HL-60/S4 treated with phorbol 12-myristate 13-acetate at 8.2 ng/mL for 4 days and 3 days (cell line): ENCODE results near the gene SLC9A5.

Source experiments
- in situ Hi-C: fragments of 300-500 bp; cut with MboI; formaldehyde crosslinking; loops from 2 replicates; pipeline ENCODE4 v1.15.0; 2022; ENCODE audit warnings: low sequenced_read_pairs

Gene SLC9A5

DNA sequence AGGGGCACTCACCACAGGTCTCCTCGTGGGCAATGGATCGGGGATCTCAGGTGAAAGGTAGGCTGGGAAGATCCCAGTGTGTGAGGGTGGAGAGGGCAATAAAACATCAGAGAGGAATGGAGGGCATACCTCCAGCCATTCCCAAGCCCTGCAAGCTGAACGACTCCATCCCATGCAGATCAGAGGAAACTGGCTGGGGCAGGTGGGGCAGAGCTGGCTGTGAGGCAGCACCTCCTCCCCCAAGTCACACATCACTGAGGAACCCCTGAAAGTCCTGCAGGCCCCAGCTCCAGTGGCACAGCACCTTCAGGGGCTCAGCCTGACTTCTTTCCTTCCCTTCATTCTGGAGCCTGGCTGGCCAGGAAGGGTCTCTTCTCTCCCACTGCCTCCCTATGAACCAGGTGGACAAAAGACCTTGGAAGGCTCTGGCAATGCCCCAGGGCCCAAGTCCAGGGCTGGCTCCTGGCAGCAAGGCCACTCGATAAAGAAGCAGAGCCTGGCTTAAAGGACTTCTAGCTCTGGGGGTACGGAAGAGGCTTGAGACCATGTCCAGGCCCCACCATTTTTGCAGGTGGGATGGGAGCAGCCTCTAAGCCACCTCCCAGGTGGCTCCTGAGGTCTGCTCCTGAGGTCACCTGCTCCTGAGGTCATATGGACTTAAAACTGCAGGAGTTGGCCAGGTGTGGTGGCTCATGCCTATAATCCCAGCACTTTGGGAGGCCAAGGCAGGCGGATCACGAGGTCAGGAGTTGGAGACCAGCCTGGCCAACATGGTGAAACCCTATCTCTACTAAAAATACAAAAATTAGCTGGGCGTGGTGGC, 35.4 kb upstream of the SLC9A5 start:
- in situ Hi-C loops, result no loop called here

DNA sequence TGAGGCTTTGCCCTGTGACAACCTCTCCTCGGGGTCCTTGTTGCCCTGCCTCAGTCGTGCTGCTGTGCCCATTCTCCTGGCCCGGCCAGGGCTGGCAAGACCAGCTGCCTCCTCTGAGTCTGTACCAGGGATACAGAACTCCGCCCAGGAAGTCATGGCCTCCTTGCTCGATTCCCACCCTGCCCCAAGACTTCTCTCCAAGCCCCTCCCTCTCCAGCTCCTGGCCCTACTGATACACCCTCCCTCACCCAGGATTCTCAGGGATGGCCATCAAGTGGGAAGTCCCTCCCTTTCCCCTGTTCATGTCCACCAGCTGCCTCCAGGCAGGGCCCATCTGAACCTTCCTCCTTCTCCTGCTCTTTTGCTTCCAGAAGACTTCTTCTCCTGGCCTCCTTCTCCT, 33.1 kb upstream of the SLC9A5 start:
- in situ Hi-C loops, result no loop called here

DNA sequence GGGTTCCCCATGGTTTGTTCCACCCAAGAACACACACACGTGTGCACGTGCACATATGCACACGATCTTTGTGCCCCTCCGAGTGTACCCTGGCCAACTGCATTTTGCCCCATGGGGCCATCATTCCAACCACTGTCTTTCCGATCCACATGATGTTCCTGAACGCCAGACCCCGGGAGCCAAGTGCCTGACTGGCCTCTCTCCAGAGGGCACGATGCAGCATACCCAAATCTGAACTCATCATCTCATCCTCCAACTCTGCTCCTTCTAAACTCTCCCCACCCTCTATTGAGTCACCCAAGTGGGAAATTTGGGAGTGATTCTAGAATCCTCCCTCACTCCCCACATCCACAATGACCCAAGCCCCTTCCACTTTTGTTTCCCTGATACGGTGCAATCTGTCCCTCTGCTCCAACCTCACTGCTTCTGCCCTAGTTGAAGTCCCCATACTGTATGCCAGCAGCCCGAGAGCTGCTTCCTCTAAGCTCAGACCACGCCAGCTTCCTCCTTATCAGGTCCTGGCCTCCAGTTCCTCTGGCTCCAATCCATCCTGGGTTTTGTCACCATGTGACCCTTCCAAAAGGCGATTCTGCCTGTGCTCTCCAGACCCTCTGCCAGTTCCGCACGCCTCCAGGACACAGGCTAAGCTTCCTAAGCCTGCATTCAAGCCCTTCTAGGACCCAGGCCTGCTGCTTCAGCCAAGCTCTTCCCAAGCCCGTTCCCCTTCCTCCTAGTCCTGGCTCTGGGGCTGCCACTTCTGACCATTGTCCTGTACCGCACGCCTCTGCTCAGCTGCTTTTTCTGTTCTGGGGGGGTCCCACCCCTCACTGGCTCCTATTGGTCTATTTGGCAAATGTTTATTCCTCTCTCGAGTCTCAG, 31.9 kb upstream of the SLC9A5 start:
- in situ Hi-C loops, result no loop called here

DNA sequence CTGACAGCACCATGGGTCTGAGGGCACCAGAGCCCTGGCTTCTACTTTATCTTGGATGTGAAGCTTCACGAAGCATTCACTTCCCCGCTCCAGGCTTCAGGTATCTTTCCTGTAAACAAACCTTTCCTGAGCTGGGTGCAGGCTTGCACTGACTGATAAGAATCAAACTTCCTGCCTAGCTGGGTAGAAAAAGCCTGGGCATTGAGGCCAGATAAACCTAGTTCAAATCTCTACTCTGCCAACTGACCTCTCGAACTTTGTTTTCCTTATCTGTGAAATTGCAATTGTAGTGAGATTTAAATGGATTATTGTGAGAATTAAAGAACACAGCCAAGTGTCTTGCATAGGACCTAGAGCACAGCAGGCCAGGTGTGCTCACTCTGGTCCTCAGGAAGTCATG, 24.8 kb upstream of the SLC9A5 start:
- in situ Hi-C loops, result no loop called here

GRCh38 chr16:67226295-67226803, 22.4 kb upstream of the SLC9A5 start:
- in situ Hi-C loops, result no loop called here

GRCh38 chr16:67226804-67227566, 21.8 kb upstream of the SLC9A5 start, which contains the start of gene TMEM208:
TMEM208 (plus strand) TSS chr16:67227130; CDS start chr16:67227219, 89 bp downstream.
- in situ Hi-C loops, result no loop called here

GRCh38 chr16:67227567-67227921, 21.2 kb upstream of the SLC9A5 start:
- in situ Hi-C loops, result no loop called here

- in situ Hi-C loops, result no loop called here
Measured at GRCh38 chr16:67228034-67228785, 20.6 kb upstream of the SLC9A5 start.

DNA sequence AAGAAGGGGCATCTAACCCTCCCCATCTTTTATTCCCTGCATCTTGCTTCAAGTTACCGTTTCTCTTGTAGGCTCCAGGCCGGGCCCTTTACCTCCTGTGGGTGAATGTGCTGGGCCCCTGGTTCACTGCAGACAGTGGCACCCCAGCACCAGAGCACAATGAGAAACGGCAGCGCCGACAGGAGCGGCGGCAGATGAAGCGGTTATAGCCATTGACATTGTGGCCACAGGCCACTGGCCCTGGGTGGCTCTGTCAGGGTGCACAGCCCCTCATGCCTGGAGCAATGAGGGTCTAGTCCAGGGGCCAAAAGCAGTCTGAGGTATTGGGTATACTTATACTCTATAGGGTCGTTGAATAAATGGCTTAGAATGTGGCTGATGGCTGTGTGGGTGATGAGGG, 19.9 kb upstream of the SLC9A5 start:
- in situ Hi-C loops, result no loop called here

- in situ Hi-C loops, result no loop called here
Measured at GRCh38 chr16:67229906-67230808, 18.6 kb upstream of the SLC9A5 start.

GRCh38 chr16:67230809-67231660, 17.7 kb upstream of the SLC9A5 start:
- in situ Hi-C loops, result no loop called here

- in situ Hi-C loops, result no loop called here
Measured at GRCh38 chr16:67233596-67233995, 15.2 kb upstream of the SLC9A5 start.

DNA sequence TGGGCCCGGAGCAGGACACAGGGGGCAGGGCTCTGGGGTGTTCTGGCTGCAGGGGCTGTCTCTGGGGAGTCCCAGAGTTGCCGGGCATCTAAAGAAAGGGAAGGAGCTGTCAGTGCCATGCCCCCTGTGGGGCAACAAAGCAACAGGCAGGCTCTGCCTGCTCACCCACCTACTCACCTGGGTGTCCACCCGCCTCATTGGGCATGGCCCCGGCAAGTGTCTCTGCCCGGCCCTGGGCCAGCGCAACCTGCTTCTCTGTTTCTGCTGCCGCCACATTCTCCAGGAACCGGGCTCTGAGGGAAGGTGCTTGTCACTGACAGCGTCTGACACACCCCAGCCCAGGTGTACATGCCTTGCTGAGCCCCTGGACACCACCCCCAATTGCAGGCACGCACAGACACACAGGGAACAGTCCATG, 14.6 kb upstream of the SLC9A5 start:
- in situ Hi-C loops, result no loop called here

DNA sequence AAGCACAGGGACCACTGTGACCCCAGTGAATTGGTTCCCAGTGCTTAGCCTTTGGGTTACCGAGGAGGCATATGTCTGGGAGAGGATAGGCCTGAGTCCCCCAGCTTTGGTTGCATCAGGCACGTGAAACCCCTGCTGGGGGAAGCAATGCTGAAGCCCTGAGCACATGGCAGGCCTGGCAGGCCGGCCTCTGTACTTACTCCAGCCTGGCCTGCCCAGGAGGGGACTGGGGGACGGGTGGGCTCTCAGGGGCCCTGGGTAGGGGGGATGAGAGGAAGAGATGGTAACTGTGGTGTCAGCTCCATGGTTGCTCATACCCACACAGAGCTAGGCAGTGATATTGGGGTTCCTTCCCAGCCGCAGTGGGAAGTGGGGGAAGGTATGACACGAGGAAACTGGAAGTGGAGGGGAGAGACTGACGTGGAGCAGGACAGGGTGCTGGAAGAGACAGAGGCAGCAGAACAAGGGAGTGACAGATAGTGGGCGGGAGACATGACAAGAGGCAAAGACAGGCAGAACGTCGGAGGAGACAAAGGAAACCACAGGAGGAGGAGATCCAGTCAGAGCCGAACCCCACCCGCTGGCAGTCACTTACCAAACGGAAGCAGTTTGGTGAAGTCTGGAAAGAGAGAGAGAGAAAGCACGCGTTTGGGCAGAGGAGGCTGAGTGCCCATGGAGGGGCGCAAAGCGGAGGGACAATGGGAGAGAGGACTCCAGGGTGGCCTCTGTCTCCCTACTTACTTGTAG, 12.8 kb upstream of the SLC9A5 start:
- in situ Hi-C loops, result no loop called here

- in situ Hi-C loops, result no loop called here
Measured at GRCh38 chr16:67236563-67237395, 12.0 kb upstream of the SLC9A5 start.

- in situ Hi-C loops, result no loop called here
Measured at GRCh38 chr16:67237396-67238277, 11.1 kb upstream of the SLC9A5 start.
